B cell (primary cell): ENCODE results near the gene FIGNL2. TPM values are rescaled to one million over a fixed set of nuclear protein-coding genes. Genes with fewer than 3 reads are reported as not detected.

Source experiments
- ATAC-seq: fragments of 200-7000 bp; cut with Tn5 transposase; one replicate; pipeline ENCODE4 v1.10.0; 2021; ENCODE audit warnings: low read depth, mild to moderate bottlenecking, moderate number of reproducible peaks, moderate library complexity
- CTCF ChIA-PET: fragments of 350-600 bp; sonication (Branson Sonifier 250); formaldehyde crosslinking; loops from one replicate; lab custom pipeline; 2021; ENCODE audit warnings: antibody characterized with exemption, inconsistent platforms; lab: Charles Lee
- POLR2A ChIA-PET: fragments of 350-600 bp; sonication (Branson Sonifier 250); formaldehyde crosslinking; loops from one replicate; lab custom pipeline; 2021; ENCODE audit warnings: antibody characterized with exemption; lab: Charles Lee
- DNase-seq: peaks from one replicate; pipeline ENCODE4 v3.0.0; 2013
- H2AFZ ChIP-seq: 2 replicates; pipeline ENCODE4 v1.6.1; 2012; ENCODE audit warnings: mild to moderate bottlenecking, low read depth, low read length; ENCODE audit not compliant: insufficient read depth, poor library complexity, severe bottlenecking
- H3K27ac ChIP-seq, 2 donors: 1 replicate in 1 of 2; 2 replicates in 1 of 2; pipeline ENCODE4 v1.5.1; 2012 to 2013; ENCODE audit warnings: low read length in 2 of 2, mild to moderate bottlenecking in 2 of 2, moderate library complexity in 1 of 2
- H3K27me3 ChIP-seq, 4 experiments: fragments of 200-600 bp in 1 of 4; sonication (generic) in 1 of 4; replicated peaks in 1 of 4; 1 replicate in 2 of 4; 2 replicates in 2 of 4; pipeline versions ENCODE4 v1.6.1 to v1.7.0; 2013 to 2016; ENCODE audit warnings: low read length in 3 of 4, mild to moderate bottlenecking in 2 of 4, mixed read lengths in 1 of 4, moderate library complexity in 1 of 4; ENCODE audit not compliant: insufficient read depth in 4 of 4, control insufficient read depth in 3 of 4; ENCODE audit errors: control extremely low read depth in 1 of 4
- H3K36me3 ChIP-seq, 2 experiments: replicated peaks in 1 of 2; 1 replicate in 1 of 2; 2 replicates in 1 of 2; pipeline versions ENCODE4 v1.6.1 to v1.7.1; 2013; ENCODE audit warnings: low read length in 1 of 2; ENCODE audit not compliant: insufficient read depth in 2 of 2, control insufficient read depth in 1 of 2; ENCODE audit errors: control extremely low read depth in 1 of 2, extremely low read depth in 1 of 2
- H3K4me1 ChIP-seq, 2 donors: fragments of 200-600 bp in 1 of 2; sonication (generic) in 1 of 2; 1 replicate in 1 of 2; 2 replicates in 1 of 2; pipeline versions ENCODE4 v1.5.1 to v1.6.1; 2013 to 2017; ENCODE audit warnings: low read length in 2 of 2; ENCODE audit not compliant: control insufficient read depth in 2 of 2, insufficient read depth in 2 of 2
- H3K4me2 ChIP-seq: replicated peaks from 2 replicates; pipeline ENCODE3; 2012; ENCODE audit warnings: mild to moderate bottlenecking, low read depth, low read length; ENCODE audit not compliant: poor library complexity, severe bottlenecking
- H3K4me3 ChIP-seq, 5 experiments: fragments of 200-600 bp in 1 of 5; sonication (generic) in 1 of 5; 1 replicate in 3 of 5; 2 replicates in 2 of 5; pipeline versions ENCODE4 v1.5.1 to v1.7.0; 2011 to 2016; ENCODE audit warnings: low read length in 4 of 5, mild to moderate bottlenecking in 4 of 5, low read depth in 2 of 5, control low read depth in 1 of 5, moderate library complexity in 1 of 5; ENCODE audit not compliant: insufficient read depth in 1 of 5; ENCODE audit errors: control extremely low read depth in 1 of 5, extremely low read depth in 1 of 5
- H3K79me2 ChIP-seq: fragments of 200-600 bp; sonication (generic); one replicate; pipeline ENCODE4 v1.6.0; 2016; ENCODE audit warnings: low read length; ENCODE audit not compliant: control insufficient read depth, insufficient read depth
- H3K9ac ChIP-seq: fragments of 200-600 bp; sonication (generic); 2 replicates; pipeline ENCODE4 v1.6.1; 2017; ENCODE audit warnings: mild to moderate bottlenecking, low read length, moderate library complexity
- H3K9me3 ChIP-seq, 3 donors: one replicate each; pipeline versions ENCODE4 v1.6.1 to v1.7.1; 2013; ENCODE audit warnings: low read length in 2 of 3; ENCODE audit not compliant: control insufficient read depth in 2 of 3, insufficient read depth in 1 of 3; ENCODE audit errors: control extremely low read depth in 1 of 3
- H4K20me1 ChIP-seq: 2 replicates; pipeline ENCODE4 v1.6.0; 2012; ENCODE audit warnings: mild to moderate bottlenecking, low read length; ENCODE audit not compliant: insufficient read depth, control insufficient read depth, poor library complexity, severe bottlenecking
- H3K27ac Mint-ChIP-seq: one replicate; pipeline ENCODE4 v1.8.0; 2021; ENCODE audit warnings: mixed read lengths
- H3K27me3 Mint-ChIP-seq: one replicate; pipeline ENCODE4 v1.8.0; 2021; ENCODE audit warnings: mixed read lengths
- H3K4me1 Mint-ChIP-seq: one replicate; pipeline ENCODE4 v1.8.0; 2021; ENCODE audit warnings: mixed read lengths
- H3K4me3 Mint-ChIP-seq: one replicate; pipeline ENCODE4 v1.8.0; 2021; ENCODE audit warnings: mixed read lengths
- H3K9me3 Mint-ChIP-seq: one replicate; pipeline ENCODE4 v1.8.0; 2022; ENCODE audit warnings: mixed read lengths; ENCODE audit not compliant: insufficient read depth
- EZH2 ChIP-seq: IDR thresholded peaks from 2 replicates; pipeline ENCODE4 v1.6.1; 2012; ENCODE audit warnings: borderline replicate concordance, low read depth, mild to moderate bottlenecking, moderate library complexity, low read length; ENCODE audit not compliant: insufficient read depth, poor library complexity, severe bottlenecking
- WGBS: methylation state at CpG from one replicate; pipeline ENCODE4 v1.1.5; 2013; ENCODE audit warnings: missing lambda C conversion rate; ENCODE audit not compliant: insufficient coverage; 5-methylcytosine and 5-hydroxymethylcytosine counted together
- intact Hi-C: fragments of 100-400 bp; cut with micrococcal nuclease; formaldehyde crosslinking; loops from one replicate; pipeline ENCODE4 v1.10.0; 2022
- polyA plus RNA-seq: library from polyadenylated mRNA; depleted of rRNA; stranded (reverse); fragments of >200 nt; gene quantifications from 2 replicates; pipeline ENCODE4 v1.2.3, GENCODE V29; 2012
- total RNA-seq, 2 donors: library from RNA; stranded (reverse); fragments of 120-200 nt in 1 of 2; gene quantifications; 1 replicate in 1 of 2; 2 replicates in 1 of 2; pipeline versions ENCODE4 v1.2.3 to v1.2.4, GENCODE V29; 2013 to 2022
- TF ChIP-seq, protein P1 (sequence below): fragments of 200-600 bp; IDR thresholded peaks from one replicate; pipeline ENCODE4 v1.8.0; 2022; ENCODE audit warnings: antibody characterized with exemption, mild to moderate bottlenecking

FIGNL2 gene
- total and polyA plus RNA-seq, 2 donors (not counting 1 experiment from before 2014, with no cell fraction given): 0.16 to 0.79 TPM

DNA sequence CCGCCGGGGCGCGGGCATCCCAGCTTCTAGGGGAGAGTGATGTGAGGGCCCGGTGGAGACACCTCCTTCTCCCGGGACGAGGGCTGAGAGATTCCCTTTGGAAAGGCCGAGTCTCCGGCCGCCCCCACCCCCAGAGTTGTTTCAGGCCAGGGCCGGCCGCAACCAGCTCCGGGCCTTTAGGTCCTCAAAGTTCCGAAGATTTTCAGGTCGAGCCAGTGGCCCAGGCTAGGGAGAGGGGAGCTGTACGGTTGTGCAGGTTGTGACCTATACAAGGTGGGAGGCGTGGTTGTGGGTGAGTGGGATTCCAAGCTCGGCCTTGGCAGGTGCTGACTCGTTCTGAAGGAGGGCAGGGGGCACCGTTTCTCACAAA, 21.0 kb upstream of the FIGNL2 start:
- H3K4me3 ChIP-seq: peak overlapping the region in 1 of 5 experiments; percentile 28
- CTCF ChIA-PET: interaction anchor here (0.7 kb wide), 1 partner anchor 68 kb away, joined by 3 read pairs; no protein-coding TSS in a partner anchor
- H3K27ac ChIP-seq: no peak overlapping the region
- Mint-ChIP-seq H3K27ac (no peak overlapping the region), H3K9me3 (no peaks in the 10 kb centered on the region), H3K4me3 (no peak overlapping the region), H3K27me3 (peaks cover 56% of the 10 kb centered on the region), H3K4me1 (peaks cover 21% of the 10 kb centered on the region)
- intact Hi-C loops: no loop called here
- DNase-seq (peak; percentile 7), ATAC-seq (no peak)
- H3K79me2 ChIP-seq: no peaks in the 10 kb centered on the region
- peaks cover 0 to 3% (median 0%) of the 10 kb centered on the region in 3 donors for H3K9me3 ChIP-seq
- H3K4me2 ChIP-seq: peak overlapping the region; percentile 76
- POLR2A ChIA-PET: no interaction called here
- TF ChIP-seq, protein P1, sequence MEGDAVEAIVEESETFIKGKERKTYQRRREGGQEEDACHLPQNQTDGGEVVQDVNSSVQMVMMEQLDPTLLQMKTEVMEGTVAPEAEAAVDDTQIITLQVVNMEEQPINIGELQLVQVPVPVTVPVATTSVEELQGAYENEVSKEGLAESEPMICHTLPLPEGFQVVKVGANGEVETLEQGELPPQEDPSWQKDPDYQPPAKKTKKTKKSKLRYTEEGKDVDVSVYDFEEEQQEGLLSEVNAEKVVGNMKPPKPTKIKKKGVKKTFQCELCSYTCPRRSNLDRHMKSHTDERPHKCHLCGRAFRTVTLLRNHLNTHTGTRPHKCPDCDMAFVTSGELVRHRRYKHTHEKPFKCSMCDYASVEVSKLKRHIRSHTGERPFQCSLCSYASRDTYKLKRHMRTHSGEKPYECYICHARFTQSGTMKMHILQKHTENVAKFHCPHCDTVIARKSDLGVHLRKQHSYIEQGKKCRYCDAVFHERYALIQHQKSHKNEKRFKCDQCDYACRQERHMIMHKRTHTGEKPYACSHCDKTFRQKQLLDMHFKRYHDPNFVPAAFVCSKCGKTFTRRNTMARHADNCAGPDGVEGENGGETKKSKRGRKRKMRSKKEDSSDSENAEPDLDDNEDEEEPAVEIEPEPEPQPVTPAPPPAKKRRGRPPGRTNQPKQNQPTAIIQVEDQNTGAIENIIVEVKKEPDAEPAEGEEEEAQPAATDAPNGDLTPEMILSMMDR: no peak
- TF ChIP-seq EZH2: no peak
- H3K9ac ChIP-seq: peak overlapping the region; percentile 50
- peaks cover 0 to 76% (median 38%) of the 10 kb centered on the region in 4 experiments for H3K27me3 ChIP-seq
- peak overlapping the region; percentile 54 for H2AFZ ChIP-seq
- no peaks in the 10 kb centered on the region for H3K36me3 ChIP-seq
- 45% methylated on average over 20 of the region's 20 CpGs for WGBS
- peaks cover 19 to 36% of the 10 kb centered on the region in 2 donors for H3K4me1 ChIP-seq
- H4K20me1 ChIP-seq: no peaks in the 10 kb centered on the region

DNA sequence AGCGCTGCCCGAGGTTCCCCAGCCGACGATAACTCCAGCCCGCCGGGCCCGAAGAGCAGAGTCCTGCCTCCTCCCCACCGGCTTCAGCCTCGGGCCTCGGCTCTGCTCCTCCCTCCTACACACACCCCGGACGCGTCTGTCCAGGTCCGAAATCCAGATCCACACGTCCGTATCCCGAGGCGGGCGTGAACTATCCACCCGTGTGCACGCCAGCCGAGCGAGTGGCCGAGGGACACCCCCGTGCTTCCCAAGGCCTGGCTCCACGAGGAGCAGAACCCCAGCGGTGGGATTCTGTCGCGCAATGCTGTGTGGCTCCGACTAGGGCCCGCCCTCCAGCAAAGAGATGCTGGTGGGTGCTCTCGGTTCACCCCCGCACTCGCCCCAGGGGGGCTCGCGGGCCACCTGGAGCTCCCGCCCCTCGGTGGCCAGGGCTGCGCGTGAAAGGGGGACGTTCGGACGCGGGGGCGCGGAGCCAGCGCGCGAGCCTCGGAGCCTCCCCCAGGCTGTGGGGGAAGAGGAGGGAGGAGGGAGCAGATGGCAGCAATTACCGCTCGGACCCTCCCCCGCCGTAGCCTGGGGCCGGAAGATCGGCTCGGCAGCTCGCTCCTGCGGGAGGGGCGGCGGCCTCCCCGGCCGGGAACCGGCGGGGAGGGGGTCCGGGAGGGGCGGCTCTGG, 20.4 kb upstream of the FIGNL2 start:
- H3K4me3 Mint-ChIP-seq: peak overlapping the region; percentile 52
- Histone ChIP-seq H3K36me3 (no peaks in the 10 kb centered on the region), H3K4me3 (peak overlapping the region in 4 of 5 experiments; percentile 4 to 29 (median 24)), H3K9me3 (peaks cover 0 to 8% (median 0%) of the 10 kb centered on the region in 3 donors), H3K27me3 (peaks cover 0 to 81% (median 41%) of the 10 kb centered on the region in 4 experiments), H3K79me2 (no peaks in the 10 kb centered on the region), H4K20me1 (no peaks in the 10 kb centered on the region), H3K27ac (no peak overlapping the region), H3K4me2 (peak overlapping the region; percentile 76), H3K4me1 (peaks cover 24 to 41% of the 10 kb centered on the region in 2 donors), H3K9ac (peak overlapping the region; percentile 50), H2AFZ (peak overlapping the region; percentile 54)
- H3K4me1 Mint-ChIP-seq: peaks cover 23% of the 10 kb centered on the region
- ChIA-PET POLR2A (no interaction called here), CTCF (interaction anchor here (0.6 kb wide), 1 partner anchor 198 kb away, joined by 3 read pairs; no protein-coding TSS in a partner anchor)
- intact Hi-C loops: no loop called here
- TF ChIP-seq EZH2: no peak
- TF ChIP-seq, protein P1: no peak
- WGBS: 14% methylated on average over 67 of the region's 67 CpGs
- H3K27ac Mint-ChIP-seq: no peak overlapping the region
- no peaks in the 10 kb centered on the region for H3K9me3 Mint-ChIP-seq
- ATAC-seq (no peak), DNase-seq (peak; percentile 23)
- peaks cover 56% of the 10 kb centered on the region for H3K27me3 Mint-ChIP-seq
